ENCODE data around the gene ERFL.

ERFL gene

GRCh38 chr19:41957838-41958366, 29.7 kb upstream of the ERFL start:
- peak; percentile 33 for DNase-seq (ENCODE audit: low read depth, low spot score)
- peak; percentile 86 for TF ChIP-seq CTCF (IDR thresholded peaks at IDR 0.05; ENCODE audit: insufficient read depth, low read length, missing control alignments)
- POLR2A ChIA-PET, result interaction anchor here (1.9 to 2.0 kb wide), 2 partner anchors 98 kb away, joined by 6 to 14 read pairs; partner anchors contain the start of gene RPS19
- peak overlapping the region; percentile 98 for H3K4me3 ChIP-seq (ENCODE audit: low read depth, low read length)
- CTCF ChIA-PET, result interaction anchor here (0.7 to 4.0 kb wide), 17 partner anchors 11 to 162 kb away, joined by 3 to 30 read pairs (median 4); partner anchors contain the start of genes CEACAM3 and RPS19

GRCh38 chr19:41957161-41957837, 29.1 kb upstream of the ERFL start:
- ChIA-PET POLR2A (interaction anchor here (2.0 kb wide), 1 partner anchor 97 kb away, joined by 6 read pairs; the partner anchor contains the start of gene RPS19), CTCF (interaction anchor here (0.7 to 4.0 kb wide), 15 partner anchors 11 to 161 kb away, joined by 3 to 30 read pairs (median 4); partner anchors contain the start of genes CD79A, CEACAM3 and RPS19)
- DNase-seq (ENCODE audit: low read depth, low spot score), result no peak
- H3K4me3 ChIP-seq (ENCODE audit: low read depth, low read length), result peak overlapping the region; percentile 98; the same call in 1 of the 2 replicates
- TF ChIP-seq CTCF (IDR thresholded peaks at IDR 0.05; ENCODE audit: insufficient read depth, low read length, missing control alignments), result no peak

DNA sequence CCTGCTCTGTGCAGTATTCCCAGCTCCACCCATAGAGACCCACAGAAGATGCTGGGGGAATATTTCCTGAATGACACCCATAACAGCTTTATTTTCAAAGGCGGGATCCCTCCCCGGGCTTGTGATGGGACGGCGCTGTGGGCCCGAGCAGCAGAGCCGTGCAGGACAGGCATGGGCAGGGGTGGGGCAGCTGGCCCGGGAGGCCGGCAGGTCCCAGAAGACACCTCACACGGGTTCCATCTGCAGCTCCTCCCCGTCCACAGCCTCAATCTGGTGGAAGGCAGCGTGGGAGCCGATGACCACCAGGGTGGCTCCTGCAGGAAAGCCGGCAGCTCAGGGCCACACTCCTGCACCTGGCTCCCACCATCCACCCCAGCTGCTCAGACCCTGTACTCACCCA, 28.4 kb upstream of the ERFL start:
- ChIA-PET POLR2A (interaction anchor here (2.0 kb wide), 1 partner anchor 97 kb away, joined by 6 read pairs; the partner anchor contains the start of gene RPS19), CTCF (interaction anchor here (0.6 to 4.0 kb wide), 10 partner anchors 10 to 1638 kb away, joined by 3 to 30 read pairs (median 4); partner anchors contain the start of genes CD79A and RPS19)
- DNase-seq (ENCODE audit: low read depth, low spot score), result no peak
- H3K4me3 ChIP-seq (ENCODE audit: low read depth, low read length), result no peak overlapping the region
- no peak for TF ChIP-seq CTCF (IDR thresholded peaks at IDR 0.05; ENCODE audit: insufficient read depth, low read length, missing control alignments)

GRCh38 chr19:41955521-41955920, 27.3 kb upstream of the ERFL start:
- CTCF ChIA-PET, result interaction anchor here (1.2 to 4.0 kb wide), 2 partner anchors 9 to 82 kb away, joined by 4 to 30 read pairs; no protein-coding TSS in a partner anchor
- no peak for TF ChIP-seq CTCF (IDR thresholded peaks at IDR 0.05; ENCODE audit: insufficient read depth, low read length, missing control alignments)
- POLR2A ChIA-PET, result no interaction called here
- no peak for DNase-seq (ENCODE audit: low read depth, low spot score)
- H3K4me3 ChIP-seq (ENCODE audit: low read depth, low read length), result no peak overlapping the region

DNA sequence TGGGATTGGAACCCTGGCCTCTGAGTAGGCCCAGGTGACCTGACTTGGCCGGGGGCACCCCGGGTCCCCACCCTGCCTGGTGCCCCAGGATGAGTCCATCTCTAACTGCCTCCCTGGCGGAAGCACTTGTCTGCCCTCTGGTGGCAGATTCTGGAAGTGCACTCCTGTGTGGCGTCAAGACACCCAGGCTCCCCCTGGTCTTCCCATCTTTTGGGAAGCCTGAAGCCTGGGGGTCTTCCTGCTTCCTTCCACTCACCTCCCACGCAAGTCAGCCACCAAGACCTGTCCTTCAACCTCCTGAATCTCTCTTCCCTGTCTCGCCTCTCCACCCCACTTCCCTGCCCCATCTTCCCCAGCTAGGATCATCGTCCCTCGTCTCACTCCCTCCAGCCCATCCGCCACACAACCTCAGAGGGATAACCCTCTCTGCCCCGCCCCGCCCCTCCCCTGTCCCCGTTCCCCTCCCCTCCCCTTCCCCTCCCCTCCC, 23.5 kb upstream of the ERFL start:
- POLR2A ChIA-PET, result interaction anchor here (1.0 to 1.8 kb wide), 2 partner anchors 79 to 91 kb away, joined by 3 to 4 read pairs; partner anchors contain the start of gene RPS19
- TF ChIP-seq CTCF (IDR thresholded peaks at IDR 0.05; ENCODE audit: insufficient read depth, low read length, missing control alignments), result peak; percentile 96
- peak overlapping the region; percentile 33; the same call in 1 of the 2 replicates for H3K4me3 ChIP-seq (ENCODE audit: low read depth, low read length)
- DNase-seq (ENCODE audit: low read depth, low spot score), result no peak
- CTCF ChIA-PET, result interaction anchor here (1.1 to 3.9 kb wide), 11 partner anchors 9 to 87 kb away, joined by 3 to 21 read pairs (median 7); no protein-coding TSS in a partner anchor
